HG03045 (cell line): ENCODE results near the gene HOXD13.

ENCODE experiments used
- ATAC-seq: cut with Tn5 transposase; IDR thresholded peaks from one replicate; pipeline ENCODE4 v1.9.1; 2021; ENCODE audit warnings: mild to moderate bottlenecking, moderate library complexity; ENCODE audit not compliant: unreplicated experiment

The HOXD13 gene

GRCh38 chr2:176118601-176119339 is 26.2 kb downstream of the HOXD13 start:
- no peak for ATAC-seq

- no peak for ATAC-seq
These were observed 28.1 kb downstream of the HOXD13 start for GRCh38 chr2:176120364-176121189.

DNA sequence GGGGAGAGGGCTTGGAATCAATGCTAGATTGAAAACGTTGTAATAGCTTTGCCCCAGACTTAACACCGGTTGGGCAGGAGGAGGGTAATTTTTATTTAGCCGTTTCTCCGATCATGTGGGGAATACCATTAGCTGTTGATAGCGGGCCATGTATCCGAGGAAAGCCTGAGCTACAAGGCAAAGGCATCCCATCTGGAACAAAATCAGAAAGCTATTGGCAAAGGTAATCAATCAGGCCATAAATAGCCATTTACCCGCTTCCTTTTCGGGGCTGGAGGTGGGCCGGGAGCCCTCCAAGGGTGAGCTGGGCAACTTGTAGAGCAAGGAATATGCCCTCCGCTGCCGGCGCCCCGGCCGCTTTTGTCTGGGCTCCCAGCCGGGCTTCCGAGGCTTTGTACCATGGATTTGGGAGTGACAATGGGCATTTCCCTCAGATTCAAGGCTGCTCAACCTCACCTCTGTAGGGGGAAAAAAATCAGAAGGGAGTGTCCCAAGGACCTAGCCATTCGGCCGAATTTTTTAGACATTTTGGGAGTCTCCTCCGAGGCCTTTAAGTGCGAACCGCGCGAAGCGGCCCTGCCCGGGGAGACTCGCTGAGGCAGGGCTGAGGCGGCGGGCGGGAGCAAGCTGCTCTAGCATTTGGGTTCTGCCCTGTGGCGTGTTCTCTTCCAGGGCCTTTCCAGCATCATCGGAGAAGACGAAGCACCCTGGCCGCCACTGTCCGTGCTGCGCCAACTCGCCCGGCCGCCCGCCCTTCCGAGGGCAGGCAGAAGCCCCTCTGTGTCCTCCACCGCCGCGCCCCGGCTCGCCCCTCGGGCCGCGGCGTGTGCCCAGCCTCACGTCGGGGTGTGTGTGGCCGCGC is 28.9 kb downstream of the HOXD13 start:
- no peak for ATAC-seq

DNA sequence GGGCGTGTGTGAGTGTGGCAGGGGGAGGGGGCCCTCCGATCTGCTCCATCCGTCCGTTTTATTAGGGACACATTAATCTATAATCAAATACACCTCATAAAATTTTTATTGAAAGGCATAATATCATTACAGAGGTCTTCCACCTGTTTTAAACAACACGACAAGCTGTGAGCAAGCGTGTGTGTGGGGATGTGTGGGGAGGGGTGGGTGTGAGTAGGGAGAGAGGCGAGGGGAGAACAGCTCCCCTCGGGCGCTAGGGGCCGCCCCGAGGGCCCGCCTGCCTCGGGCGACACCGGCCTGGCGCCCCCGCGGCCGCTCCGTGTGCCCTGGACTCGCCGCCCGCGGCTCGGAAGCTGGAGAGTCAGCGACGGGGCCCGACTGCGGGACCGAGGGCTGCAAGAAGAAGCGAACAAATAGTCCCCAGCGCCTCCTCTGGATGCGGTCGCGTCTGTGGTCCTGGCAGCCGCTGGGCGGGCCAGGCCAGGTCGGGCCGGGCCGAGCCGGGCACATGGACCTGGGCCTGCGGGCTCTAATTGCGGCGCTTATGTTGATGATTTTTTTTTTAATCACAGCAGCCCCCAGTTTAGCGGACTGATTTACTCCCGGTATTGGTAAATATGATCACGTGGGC is 29.6 kb downstream of the HOXD13 start:
- no peak for ATAC-seq

GRCh38 chr2:176122683-176123410 is 30.3 kb downstream of the HOXD13 start, which contains the start of gene HOXD9:
Gene HOXD9 (plus strand): TSS chr2:176122719. CDS start chr2:176122769, 50 bp downstream.
- no peak for ATAC-seq

GRCh38 chr2:176123411-176124109 is 31.0 kb downstream of the HOXD13 start:
- ATAC-seq: no peak

GRCh38 chr2:176124110-176124946 is 31.8 kb downstream of the HOXD13 start:
- ATAC-seq: no peak

GRCh38 chr2:176124947-176125771 is 32.6 kb downstream of the HOXD13 start:
- ATAC-seq: no peak

- no peak for ATAC-seq
These were observed 33.2 kb downstream of the HOXD13 start for GRCh38 chr2:176125772-176126054.

DNA sequence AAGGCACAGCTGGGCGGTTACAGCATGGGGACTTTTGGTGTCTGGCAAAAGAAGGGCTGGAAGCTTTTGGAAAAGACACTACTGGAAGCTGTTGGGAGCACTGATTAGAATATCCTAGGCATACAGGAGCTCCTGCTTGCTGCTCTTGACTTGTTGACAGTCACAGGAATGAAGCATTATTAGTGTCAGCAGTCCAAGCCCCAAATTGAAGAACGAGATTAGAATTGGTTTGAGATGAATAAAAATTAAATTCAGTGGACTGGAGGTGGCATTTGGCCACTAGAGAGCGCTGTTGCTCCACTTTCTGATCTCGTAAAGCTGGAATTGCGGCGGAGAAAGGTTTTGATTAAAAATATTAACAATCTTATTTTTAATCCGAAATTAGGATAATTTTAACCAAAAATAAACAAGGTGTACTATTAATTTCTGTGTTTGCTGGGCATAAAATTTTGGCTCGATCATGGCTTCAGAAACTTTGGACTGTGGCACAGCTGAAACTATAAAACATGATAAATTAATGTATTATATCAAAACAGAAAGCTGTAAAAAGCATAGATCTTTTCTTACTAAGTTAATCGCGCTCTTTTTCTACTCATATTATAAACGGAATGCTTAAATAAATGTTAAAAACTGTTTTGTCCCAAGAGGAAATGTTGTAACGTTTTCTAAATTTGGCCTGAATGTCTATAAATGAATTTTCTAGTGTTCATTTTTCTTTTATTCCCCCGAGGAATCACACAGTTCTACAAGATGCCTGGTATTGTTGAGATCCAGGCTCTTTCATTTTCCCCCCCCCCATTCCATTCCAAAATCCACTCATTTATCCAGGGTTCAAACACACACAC is 34.6 kb downstream of the HOXD13 start:
- ATAC-seq: no peak

GRCh38 chr2:176127774-176128072 is 35.2 kb downstream of the HOXD13 start:
- no peak for ATAC-seq

- ATAC-seq: no peak
These were observed 35.9 kb downstream of the HOXD13 start for GRCh38 chr2:176128172-176128981.

DNA sequence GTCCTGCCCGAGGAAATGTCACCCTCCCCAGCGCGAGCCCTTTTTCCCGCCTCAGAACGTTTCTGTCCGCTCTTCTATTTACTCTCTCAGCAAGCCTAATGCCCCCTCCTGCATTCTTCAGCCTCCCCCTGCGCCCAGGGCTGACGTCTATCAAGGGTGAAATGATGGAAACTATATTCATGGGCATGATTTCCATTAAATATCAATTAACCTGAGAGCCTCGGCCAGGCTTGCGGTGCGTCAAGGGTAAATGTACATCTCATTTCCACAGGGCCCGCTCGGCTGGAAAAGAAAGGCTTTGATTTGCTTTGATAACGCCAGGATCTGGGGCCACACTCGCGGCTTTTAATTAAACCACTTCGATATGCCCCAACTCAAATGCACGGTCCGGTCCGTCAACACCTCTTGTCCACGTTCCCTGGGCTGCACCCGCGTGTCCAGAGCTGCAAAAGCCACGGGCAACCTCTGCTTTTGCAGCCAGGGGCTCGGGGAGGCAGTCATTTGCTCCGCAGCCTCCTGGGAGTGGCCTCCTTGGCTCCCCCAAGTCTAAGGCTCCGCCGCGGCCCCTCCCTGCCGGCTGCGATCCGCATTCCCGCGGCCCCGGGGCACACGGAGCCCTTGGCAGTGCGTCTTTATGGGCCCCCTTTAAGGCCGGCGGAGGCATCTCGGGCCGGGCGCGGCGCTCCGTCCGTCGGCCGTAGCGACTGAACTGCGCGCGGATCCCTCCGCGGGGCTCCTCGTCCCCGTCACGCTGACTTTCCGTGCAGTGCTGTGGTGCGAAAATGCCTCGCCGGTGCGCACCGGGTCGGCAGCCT is 36.7 kb downstream of the HOXD13 start, which contains the start of gene HOXD8:
HOXD8 (plus strand) TSS at position 724 of the 815 bp plus-strand sequence. CDS start 662 bp downstream, outside the sequence.
- ATAC-seq: no peak

DNA sequence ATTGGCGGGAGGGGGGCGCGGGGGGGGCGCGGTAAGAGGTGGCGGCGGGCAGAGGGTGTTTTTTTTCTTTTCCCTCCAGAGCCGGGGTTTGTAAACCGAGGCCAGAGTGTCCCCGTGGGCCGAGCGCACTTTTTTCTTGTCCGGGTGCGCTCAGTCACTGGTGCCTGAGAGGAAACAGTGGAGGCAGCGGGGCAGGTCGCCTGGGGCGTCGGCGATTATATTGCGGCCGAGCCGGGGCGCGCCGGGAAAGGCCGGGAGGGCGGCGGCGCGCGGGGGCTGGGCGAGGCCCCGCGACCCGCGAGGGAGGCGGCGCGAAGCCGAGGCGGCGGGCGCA is 37.3 kb downstream of the HOXD13 start:
- ATAC-seq: no peak

- ATAC-seq: no peak
These were observed 37.8 kb downstream of the HOXD13 start for GRCh38 chr2:176130147-176130956.
